Measurements from ENCODE around the gene GALNT5.
"Not testable (repeated sequence)": the region's sequence is repeated elsewhere in the genome, so short reads cannot be mapped to it uniquely, and the experiment has no call there.

GALNT5 gene

GRCh38 chr2:157257312-157258252 lies at the start of gene GALNT5:
TSS of gene GALNT5 (plus strand) at chr2:157257705. CDS start at chr2:157258083, 378 bp downstream.
- DNase-seq (ENCODE audit: low read depth in 2 of 2), result no peak

- DNase-seq (ENCODE audit: low read depth in 2 of 2), result no peak
Measured at GRCh38 chr2:157216286-157216965, 41.1 kb upstream of the GALNT5 start.

- DNase-seq (ENCODE audit: low read depth in 2 of 2), result no peak
Measured at GRCh38 chr2:157217409-157217808, 40.1 kb upstream of the GALNT5 start.

GRCh38 chr2:157218911-157219310 lies 38.6 kb upstream of the GALNT5 start:
- DNase-seq (ENCODE audit: low read depth in 2 of 2), result no peak

GRCh38 chr2:157220502-157220901 lies 37.0 kb upstream of the GALNT5 start:
- no peak for DNase-seq (ENCODE audit: low read depth in 2 of 2)

- no peak for DNase-seq (ENCODE audit: low read depth in 2 of 2)
Measured at GRCh38 chr2:157221394-157221988, 36.0 kb upstream of the GALNT5 start.

GRCh38 chr2:157223624-157224205 lies 33.8 kb upstream of the GALNT5 start:
- DNase-seq (ENCODE audit: low read depth in 2 of 2), result no peak

- DNase-seq (ENCODE audit: low read depth in 2 of 2), result not testable (repeated sequence)
Measured at GRCh38 chr2:157224448-157224847, 33.1 kb upstream of the GALNT5 start.

- DNase-seq (ENCODE audit: low read depth in 2 of 2), result no peak
Measured at GRCh38 chr2:157227592-157227991, 29.9 kb upstream of the GALNT5 start.

- DNase-seq (ENCODE audit: low read depth in 2 of 2), result no peak
Measured at GRCh38 chr2:157228946-157229345, 28.6 kb upstream of the GALNT5 start.

GRCh38 chr2:157229572-157229971 lies 27.9 kb upstream of the GALNT5 start:
- DNase-seq (ENCODE audit: low read depth in 2 of 2), result no peak

GRCh38 chr2:157231476-157231875 lies 26.0 kb upstream of the GALNT5 start:
- no peak for DNase-seq (ENCODE audit: low read depth in 2 of 2)

GRCh38 chr2:157233506-157233905 lies 24.0 kb upstream of the GALNT5 start:
- no peak for DNase-seq (ENCODE audit: low read depth in 2 of 2)

GRCh38 chr2:157236404-157236803 lies 21.1 kb upstream of the GALNT5 start:
- no peak for DNase-seq (ENCODE audit: low read depth in 2 of 2)

GRCh38 chr2:157238296-157238695 lies 19.2 kb upstream of the GALNT5 start:
- DNase-seq (ENCODE audit: low read depth in 2 of 2), result no peak

GRCh38 chr2:157244691-157245090 lies 12.8 kb upstream of the GALNT5 start:
- no peak for DNase-seq (ENCODE audit: low read depth in 2 of 2)

GRCh38 chr2:157245144-157245840 lies 12.2 kb upstream of the GALNT5 start:
- DNase-seq (ENCODE audit: low read depth in 2 of 2), result no peak

- peak in 1 of 2 experiments; percentile 23 for DNase-seq (ENCODE audit: low read depth in 2 of 2)
Measured at GRCh38 chr2:157245846-157246764, 11.4 kb upstream of the GALNT5 start.

- no peak for DNase-seq (ENCODE audit: low read depth in 2 of 2)
Measured at GRCh38 chr2:157246765-157247407, 10.6 kb upstream of the GALNT5 start.

- no peak for DNase-seq (ENCODE audit: low read depth in 2 of 2)
Measured at GRCh38 chr2:157250836-157251235, 6.7 kb upstream of the GALNT5 start.

All from stimulated activated CD4-positive, alpha-beta T cell treated with anti-CD3 and anti-CD28 coated beads, Interleukin-12 subunit alpha, Interleukin-12 subunit beta, amount 100 ng/mL, for 24 hours (primary cell).